NCI-H510A treated with DMSO at 0.1 percent for 48 hours (cell line): ENCODE results near the gene TMEM256.
"Not testable (repeated sequence)": the region's sequence is repeated elsewhere in the genome, so short reads cannot be mapped to it uniquely, and the experiment has no call there.

Experiments
- DNase-seq: peaks from one replicate; lab custom pipeline; 2025; lab: John Stamatoyannopoulos, UW

TMEM256 gene

GRCh38 chr17:7383742-7384488, 20.0 kb downstream of the TMEM256 start:
- peak; percentile 69 for DNase-seq

GRCh38 chr17:7383371-7383741, 20.5 kb downstream of the TMEM256 start:
- DNase-seq = no peak

- no peak for DNase-seq
Measured at GRCh38 chr17:7382901-7383300, 21.0 kb downstream of the TMEM256 start.

GRCh38 chr17:7380855-7381683, 22.8 kb downstream of the TMEM256 start, which contains the start of gene TNK1:
Gene TNK1, plus strand, starts transcription at chr17:7381089. Its CDS starts 1,838 bp downstream, at chr17:7382927.
- no peak for DNase-seq

- no peak for DNase-seq
Measured at GRCh38 chr17:7380321-7380720, 23.6 kb downstream of the TMEM256 start.

GRCh38 chr17:7379134-7379533, 24.8 kb downstream of the TMEM256 start:
- no peak for DNase-seq

- no peak for DNase-seq
Measured at GRCh38 chr17:7374353-7374752, 29.5 kb downstream of the TMEM256 start.

GRCh38 chr17:7370853-7371252, 33.0 kb downstream of the TMEM256 start:
- no peak for DNase-seq

GRCh38 chr17:7369825-7370224, 34.1 kb downstream of the TMEM256 start:
- DNase-seq = no peak

- DNase-seq = not testable (repeated sequence)
Measured at GRCh38 chr17:7368599-7368994, 35.3 kb downstream of the TMEM256 start.

- no peak for DNase-seq
Measured at GRCh38 chr17:7367918-7368598, 35.8 kb downstream of the TMEM256 start.

GRCh38 chr17:7367083-7367482, 36.8 kb downstream of the TMEM256 start:
- DNase-seq = no peak

- not testable (repeated sequence) for DNase-seq
Measured at GRCh38 chr17:7365963-7366362, 37.9 kb downstream of the TMEM256 start.

GRCh38 chr17:7363311-7363710, 40.6 kb downstream of the TMEM256 start:
- DNase-seq = no peak

GRCh38 chr17:7361906-7362305, 42.0 kb downstream of the TMEM256 start:
- DNase-seq = no peak

GRCh38 chr17:7357381-7357780, 46.5 kb downstream of the TMEM256 start:
- no peak for DNase-seq

- no peak for DNase-seq
Measured at GRCh38 chr17:7356756-7357155, 47.1 kb downstream of the TMEM256 start.

GRCh38 chr17:7356072-7356549, 47.8 kb downstream of the TMEM256 start:
- peak; percentile 61 for DNase-seq

GRCh38 chr17:7355573-7355972, 48.3 kb downstream of the TMEM256 start:
- no peak for DNase-seq

- DNase-seq = no peak
Measured at GRCh38 chr17:7355053-7355452, 48.8 kb downstream of the TMEM256 start, which contains the start of gene TMEM95. Gene TMEM95, plus strand, starts transcription at chr17:7355156. Its CDS starts 49 bp downstream, at chr17:7355205.

- DNase-seq = no peak
Measured at GRCh38 chr17:7354262-7354843, 49.5 kb downstream of the TMEM256 start.
